Uterus (tissue), 2 donors: ENCODE measurements around the gene COX10.

Experiments used
- POLR2A ChIP-seq, 2 donors: fragments of 450-650 bp; IDR thresholded peaks; one replicate each; pipeline ENCODE4 v1.6.1; 2016; ENCODE audit warnings: antibody characterized with exemption in 2 of 2, mild to moderate bottlenecking in 1 of 2, moderate library complexity in 1 of 2
- TF ChIP-seq, protein P1 (sequence below), 4 experiments: fragments of 200-600 bp in 2 of 4; fragments of 450-650 bp in 2 of 4; sonication (generic) in 2 of 4; IDR thresholded peaks; one replicate each; pipeline ENCODE4 v1.5.1; 2016 to 2019; ENCODE audit warnings: antibody characterized with exemption in 4 of 4, mild to moderate bottlenecking in 2 of 4, moderate library complexity in 1 of 4

- no peak for TF ChIP-seq POLR2A (IDR thresholded peaks at IDR 0.05)
- TF ChIP-seq, protein P1, sequence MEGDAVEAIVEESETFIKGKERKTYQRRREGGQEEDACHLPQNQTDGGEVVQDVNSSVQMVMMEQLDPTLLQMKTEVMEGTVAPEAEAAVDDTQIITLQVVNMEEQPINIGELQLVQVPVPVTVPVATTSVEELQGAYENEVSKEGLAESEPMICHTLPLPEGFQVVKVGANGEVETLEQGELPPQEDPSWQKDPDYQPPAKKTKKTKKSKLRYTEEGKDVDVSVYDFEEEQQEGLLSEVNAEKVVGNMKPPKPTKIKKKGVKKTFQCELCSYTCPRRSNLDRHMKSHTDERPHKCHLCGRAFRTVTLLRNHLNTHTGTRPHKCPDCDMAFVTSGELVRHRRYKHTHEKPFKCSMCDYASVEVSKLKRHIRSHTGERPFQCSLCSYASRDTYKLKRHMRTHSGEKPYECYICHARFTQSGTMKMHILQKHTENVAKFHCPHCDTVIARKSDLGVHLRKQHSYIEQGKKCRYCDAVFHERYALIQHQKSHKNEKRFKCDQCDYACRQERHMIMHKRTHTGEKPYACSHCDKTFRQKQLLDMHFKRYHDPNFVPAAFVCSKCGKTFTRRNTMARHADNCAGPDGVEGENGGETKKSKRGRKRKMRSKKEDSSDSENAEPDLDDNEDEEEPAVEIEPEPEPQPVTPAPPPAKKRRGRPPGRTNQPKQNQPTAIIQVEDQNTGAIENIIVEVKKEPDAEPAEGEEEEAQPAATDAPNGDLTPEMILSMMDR (IDR thresholded peaks at IDR 0.05) = no peak
Measured at GRCh38 chr17:14107889-14108288, 38.6 kb downstream of the COX10 start.
